Mucosa of descending colon (tissue), 3 donors: Measurements from ENCODE around the gene CDH8. TPM values are rescaled to one million over a fixed set of nuclear protein-coding genes. Genes with fewer than 3 reads are reported as not detected.
"Not testable (repeated sequence)": the region's sequence is repeated elsewhere in the genome, so short reads cannot be mapped to it uniquely, and the experiment has no call there.

Experiments used
- ATAC-seq: fragments of 200-7000 bp; cut with Tn5 transposase; one replicate; pipeline ENCODE4 v1.9.1; 2020; ENCODE audit warnings: mild to moderate bottlenecking, moderate library complexity
- DNase-seq, 3 donors: peaks; one replicate each; pipeline ENCODE4 v3.0.0-alpha.2; 2020
- H3K36me3 ChIP-seq: fragments of 200-600 bp; one replicate; pipeline ENCODE4 v1.8.0; 2021; ENCODE audit warnings: low read depth, mild to moderate bottlenecking
- H3K4me1 ChIP-seq: fragments of 200-600 bp; one replicate; pipeline ENCODE4 v1.8.0; 2021; ENCODE audit warnings: low read depth, mild to moderate bottlenecking
- H3K4me3 ChIP-seq: fragments of 200-600 bp; one replicate; pipeline ENCODE4 v1.8.0; 2021; ENCODE audit warnings: mild to moderate bottlenecking
- H3K9me3 ChIP-seq: fragments of 200-600 bp; one replicate; pipeline ENCODE4 v1.8.0; 2021; ENCODE audit warnings: mild to moderate bottlenecking
- CTCF ChIP-seq: fragments of 200-600 bp; IDR thresholded peaks from one replicate; pipeline ENCODE4 v1.8.0; 2022; ENCODE audit warnings: antibody characterized with exemption, mild to moderate bottlenecking
- intact Hi-C, 2 donors: fragments of 100-400 bp; cut with DNase I in 1 of 2; cut with micrococcal nuclease in 1 of 2; formaldehyde crosslinking; loops; one replicate each; pipeline versions ENCODE4 v1.11.0 to v1.11.1; 2022; cut with DNase I, micrococcal nuclease
- total RNA-seq, 3 donors: library from RNA; stranded (reverse); fragmentation: NEBNext Ultra II Directional in 2 of 3; extraction: Animal tissue kit (Norgen Biotek cat#: 25700) in 2 of 3; gene quantifications; one replicate each; pipeline versions ENCODE4 v1.2.1 to v1.2.4, GENCODE V29; 2021 to 2023
- donor health status: DM: no; HTN: no; CAD: no; lungs with moderate emphysema.
- donor health status: DM: no; HTN: no; CAD: no.
- donor health status: DM: no; HTN: yes; CAD: no.

CDH8 gene
- total RNA-seq, 3 donors from 2014 or later: 0.16 to 1.2 TPM; not detected in 1

DNA sequence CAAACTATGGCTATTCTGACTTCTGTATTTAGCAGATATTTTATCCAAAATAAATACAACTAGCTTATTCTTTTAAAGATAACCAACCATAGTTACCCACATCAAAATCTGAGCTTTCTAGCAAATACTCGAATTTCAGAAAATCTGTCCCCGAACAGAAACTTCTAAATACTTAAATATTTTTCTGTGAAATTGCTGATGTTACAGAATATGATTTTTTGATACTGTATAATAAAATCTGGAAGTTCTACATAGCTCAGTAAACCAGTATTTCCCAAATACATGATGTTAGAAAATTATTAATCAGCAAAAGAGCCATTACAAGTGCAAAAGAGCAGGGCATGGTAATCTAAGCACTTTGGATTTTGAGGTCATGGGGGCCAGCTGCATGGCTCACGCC is 114.9 kb downstream of the CDH8 start:
- Histone ChIP-seq H3K9me3 (no peaks in the 10 kb centered on the region), H3K4me1 (no peaks in the 10 kb centered on the region), H3K36me3 (no peaks in the 10 kb centered on the region), H3K4me3 (no peak overlapping the region)
- DNase-seq (no peak), ATAC-seq (no peak)
- no peak for TF ChIP-seq CTCF
- intact Hi-C loops: no loop called here

DNA sequence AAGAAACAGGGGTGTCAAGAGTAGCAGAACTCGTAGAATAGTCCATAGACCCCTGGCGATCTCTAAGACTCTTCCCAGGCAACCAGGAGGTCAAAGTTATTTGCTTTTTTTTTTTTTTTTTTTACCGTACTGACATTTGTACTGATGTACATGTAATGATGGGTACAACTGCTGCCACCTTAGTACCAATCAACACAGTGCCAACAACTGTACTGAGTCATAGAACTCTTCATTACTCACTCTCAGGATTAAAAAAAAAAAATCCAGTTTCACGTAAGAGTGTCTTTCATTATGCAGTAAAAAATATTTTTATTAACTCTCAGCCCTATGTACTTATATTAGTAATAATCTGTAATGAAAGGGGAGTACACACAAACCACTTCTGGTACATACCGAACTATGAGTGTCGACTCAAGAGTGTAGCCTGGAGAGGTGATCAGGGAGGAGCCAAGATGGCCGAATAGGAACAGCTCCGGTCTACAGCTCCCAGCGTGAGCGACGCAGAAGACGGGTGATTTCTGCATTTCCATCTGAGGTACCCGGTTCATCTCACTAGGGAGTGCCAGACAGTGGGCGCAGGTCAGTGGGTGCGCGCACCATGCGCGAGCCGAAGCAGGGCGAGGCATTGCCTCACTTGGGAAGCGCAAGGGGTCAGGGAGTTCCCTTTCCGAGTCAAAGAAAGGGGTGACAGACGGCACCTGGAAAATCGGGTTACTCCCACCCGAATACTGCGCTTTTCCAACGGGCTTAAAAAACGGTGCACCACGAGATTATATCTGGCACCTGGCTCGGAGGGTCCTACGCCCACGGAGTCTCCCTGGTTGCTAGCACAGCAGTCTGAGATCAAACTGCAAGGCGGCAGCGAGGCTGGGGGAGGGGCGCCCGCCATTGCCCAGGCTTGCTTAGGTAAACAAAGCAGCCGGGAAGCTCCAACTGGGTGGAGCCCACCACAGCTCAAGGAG is 118.1 kb downstream of the CDH8 start:
- H3K36me3 ChIP-seq, H3K9me3 ChIP-seq, H3K4me1 ChIP-seq, DNase-seq, H3K4me3 ChIP-seq, intact Hi-C loops, ATAC-seq: not testable (repeated sequence)

DNA sequence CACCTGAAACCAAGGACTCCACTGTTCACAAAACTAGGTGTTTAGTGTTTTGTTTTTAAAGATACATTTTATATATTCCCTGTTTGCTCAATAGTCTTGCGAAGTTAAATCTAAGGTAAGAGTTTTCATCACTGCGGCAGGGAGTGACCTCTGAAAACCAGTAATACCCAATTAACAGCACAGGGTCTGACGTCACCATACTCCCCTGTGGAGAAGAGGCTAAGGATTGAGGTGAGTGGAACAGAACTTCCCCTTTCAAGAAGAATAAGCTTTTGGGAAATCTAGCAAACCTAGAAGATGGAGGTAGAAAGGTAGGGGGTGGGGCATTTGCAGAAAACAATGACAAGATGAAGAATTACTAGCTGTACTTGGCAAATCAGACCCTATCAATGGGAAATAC is 120.7 kb downstream of the CDH8 start:
- TF ChIP-seq CTCF: no peak

DNA sequence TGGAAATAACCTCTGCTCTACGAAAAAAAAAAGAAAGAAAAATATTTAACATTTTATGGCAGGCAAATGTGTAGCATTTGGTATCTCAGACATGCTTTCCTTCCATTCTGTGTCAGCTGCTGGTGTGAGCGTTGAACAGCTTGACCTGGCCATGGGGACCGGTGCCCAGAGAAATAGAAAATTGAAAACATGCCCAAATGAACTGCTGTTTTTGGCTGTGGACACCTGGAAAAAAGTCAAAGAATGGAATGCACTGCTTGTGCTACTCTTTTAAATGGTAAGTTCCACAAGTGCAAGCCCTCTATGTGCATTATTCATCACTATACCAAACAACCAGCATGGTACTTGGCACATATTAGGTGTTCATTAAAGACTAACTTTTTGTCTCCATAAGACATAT is 127.2 kb downstream of the CDH8 start:
- TF ChIP-seq CTCF: no peak
- Histone ChIP-seq H3K4me1 (no peaks in the 10 kb centered on the region), H3K36me3 (no peaks in the 10 kb centered on the region), H3K9me3 (no peaks in the 10 kb centered on the region), H3K4me3 (no peak overlapping the region)
- no peak for ATAC-seq
- no peak for DNase-seq
- intact Hi-C loops: no loop called here

More for the DNA sequence above, 120.7 kb downstream of the CDH8 start:
- no peak for ATAC-seq
- H3K9me3 ChIP-seq: no peaks in the 10 kb centered on the region
- intact Hi-C loops: no loop called here
- no peak overlapping the region for H3K4me3 ChIP-seq
- no peaks in the 10 kb centered on the region for H3K36me3 ChIP-seq
- no peak for DNase-seq
- H3K4me1 ChIP-seq: no peaks in the 10 kb centered on the region

DNA sequence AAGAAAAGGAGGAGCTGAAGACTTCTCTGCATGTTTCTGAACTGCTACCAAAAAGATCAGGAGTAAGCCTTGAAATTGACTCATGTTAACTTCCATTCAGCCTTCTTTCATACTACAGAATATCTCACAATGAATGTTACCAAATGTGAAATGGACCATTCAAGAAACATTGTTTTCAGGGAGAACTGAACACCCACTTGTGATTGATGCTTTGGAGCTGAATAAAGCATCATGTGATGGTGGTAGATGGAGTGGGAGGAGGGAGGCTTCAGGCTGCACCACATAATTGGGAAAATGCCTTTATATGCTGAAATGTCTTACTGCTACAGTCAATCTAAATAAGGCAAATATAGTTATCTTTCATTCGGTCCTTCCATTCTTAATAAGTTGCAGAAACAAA is 127.8 kb downstream of the CDH8 start:
- Histone ChIP-seq H3K4me3 (no peak overlapping the region), H3K9me3 (no peaks in the 10 kb centered on the region), H3K36me3 (no peaks in the 10 kb centered on the region), H3K4me1 (no peaks in the 10 kb centered on the region)
- no peak for ATAC-seq
- TF ChIP-seq CTCF: no peak
- intact Hi-C loops: no loop called here
- DNase-seq: no peak

GRCh38 chr16:61901689-61902088 is 134.5 kb downstream of the CDH8 start:
- no peak overlapping the region for H3K4me3 ChIP-seq
- no peak for TF ChIP-seq CTCF
- no peaks in the 10 kb centered on the region for H3K4me1 ChIP-seq
- no peaks in the 10 kb centered on the region for H3K9me3 ChIP-seq
- H3K36me3 ChIP-seq: no peaks in the 10 kb centered on the region
- intact Hi-C loops: no loop called here
- no peak for ATAC-seq
- DNase-seq: no peak
